ENCODE measurements around the gene SLC6A13.

Gene SLC6A13

GRCh38 chr12:212715-213526, 49.7 kb downstream of the SLC6A13 start:
- no peak for FAIRE-seq

- no peak for FAIRE-seq
Measured at GRCh38 chr12:212415-212714, 50.3 kb downstream of the SLC6A13 start.

- no peak for FAIRE-seq
Measured at GRCh38 chr12:211639-212414, 50.8 kb downstream of the SLC6A13 start.

GRCh38 chr12:211142-211465, 51.5 kb downstream of the SLC6A13 start:
- FAIRE-seq: no peak

- FAIRE-seq: no peak
Measured at GRCh38 chr12:210277-211141, 52.1 kb downstream of the SLC6A13 start.

- FAIRE-seq: no peak
Measured at GRCh38 chr12:209851-210250, 52.8 kb downstream of the SLC6A13 start.

GRCh38 chr12:209246-209645, 53.4 kb downstream of the SLC6A13 start:
- no peak for FAIRE-seq

GRCh38 chr12:208813-209212, 53.8 kb downstream of the SLC6A13 start:
- FAIRE-seq: no peak

GRCh38 chr12:207804-208203, 54.8 kb downstream of the SLC6A13 start:
- FAIRE-seq: no peak

GRCh38 chr12:206746-207440, 55.7 kb downstream of the SLC6A13 start:
- FAIRE-seq: no peak

GRCh38 chr12:205026-205425, 57.6 kb downstream of the SLC6A13 start:
- FAIRE-seq: no peak

- FAIRE-seq: no peak
Measured at GRCh38 chr12:204261-204678, 58.4 kb downstream of the SLC6A13 start.

- no peak for FAIRE-seq
Measured at GRCh38 chr12:203462-204260, 59.0 kb downstream of the SLC6A13 start.

GRCh38 chr12:203074-203461, 59.6 kb downstream of the SLC6A13 start:
- FAIRE-seq: no peak

- no peak for FAIRE-seq
Measured at GRCh38 chr12:202081-202731, 60.4 kb downstream of the SLC6A13 start.

GRCh38 chr12:201361-201760, 61.3 kb downstream of the SLC6A13 start:
- FAIRE-seq: no peak

GRCh38 chr12:198705-199104, 63.9 kb downstream of the SLC6A13 start:
- no peak for FAIRE-seq

- FAIRE-seq: no peak
Measured at GRCh38 chr12:197911-198695, 64.5 kb downstream of the SLC6A13 start.

GRCh38 chr12:197347-197746, 65.3 kb downstream of the SLC6A13 start:
- FAIRE-seq: no peak

- no peak for FAIRE-seq
Measured at GRCh38 chr12:196436-196835, 66.2 kb downstream of the SLC6A13 start.

GRCh38 chr12:195951-196350, 66.7 kb downstream of the SLC6A13 start:
- no peak for FAIRE-seq
